PC-9 (cell line): Measurements from ENCODE around the gene ZDHHC11. TPM values are rescaled to one million over a fixed set of nuclear protein-coding genes. Genes with fewer than 3 reads are reported as not detected.

Experiments used
- BruUV-seq: library from RNA; stranded (reverse); fragments of 400-500 nt; replicated peaks from 2 replicates; lab custom pipeline; 2021; lab: Mats Ljungman, UMichigan
- CTCF ChIA-PET: fragments of 300-600 bp; sonication (Branson Sonifier 250); formaldehyde crosslinking; loops from one replicate; lab custom pipeline; 2022; ENCODE audit warnings: antibody characterized with exemption; lab: Charles Lee
- POLR2A ChIA-PET: fragments of 300-600 bp; sonication (Branson Sonifier 250); formaldehyde crosslinking; loops from one replicate; lab custom pipeline; 2022; ENCODE audit warnings: antibody characterized with exemption; ENCODE audit not compliant: unreplicated experiment; lab: Charles Lee
- DNase-seq, 2 experiments: peaks; one replicate each; pipeline versions ENCODE4 v3.0.0 to v3.0.0-alpha.2; 2015 to 2022; ENCODE audit warnings: mixed read lengths in 1 of 2
- H2AFZ ChIP-seq: fragments of 200-600 bp; sonication (generic); 2 replicates; pipeline ENCODE4 v1.8.1; 2017; ENCODE audit warnings: antibody characterized with exemption
- H3F3A ChIP-seq: fragments of 200-600 bp; sonication (generic); 2 replicates; pipeline ENCODE4 v1.8.1; 2017; ENCODE audit warnings: antibody characterized with exemption, mild to moderate bottlenecking, low read depth; ENCODE audit not compliant: insufficient read depth
- H3K27ac ChIP-seq: fragments of 200-600 bp; sonication (generic); 2 replicates; pipeline ENCODE4 v1.6.1; 2016; ENCODE audit warnings: mixed run types
- H3K27me3 ChIP-seq: fragments of 200-600 bp; sonication (generic); 2 replicates; pipeline ENCODE4 v1.6.1; 2016; ENCODE audit warnings: low read depth, mixed run types; ENCODE audit not compliant: insufficient read depth
- H3K36me3 ChIP-seq: fragments of 200-600 bp; sonication (generic); 2 replicates; pipeline ENCODE4 v1.6.1; 2016; ENCODE audit warnings: low read depth, mixed run types
- H3K4me1 ChIP-seq: fragments of 200-600 bp; sonication (generic); replicated peaks from 2 replicates; pipeline ENCODE4 v1.6.1; 2016; ENCODE audit warnings: mixed run types; ENCODE audit not compliant: insufficient read depth
- H3K4me2 ChIP-seq: fragments of 200-600 bp; sonication (generic); 2 replicates; pipeline ENCODE4 v1.6.1; 2017; ENCODE audit warnings: mixed run types
- H3K4me3 ChIP-seq: fragments of 200-600 bp; sonication (generic); 2 replicates; pipeline ENCODE4 v1.6.1; 2016; ENCODE audit warnings: mixed run types
- H3K79me2 ChIP-seq: fragments of 200-600 bp; sonication (generic); 2 replicates; pipeline ENCODE4 v1.6.1; 2017; ENCODE audit warnings: low read depth, mixed run types
- H3K9me2 ChIP-seq: fragments of 200-600 bp; sonication (generic); 2 replicates; pipeline ENCODE4 v1.8.1; 2017; ENCODE audit warnings: mild to moderate bottlenecking; ENCODE audit not compliant: insufficient read depth
- H3K9me3 ChIP-seq: fragments of 200-600 bp; sonication (generic); 2 replicates; pipeline ENCODE4 v1.8.1; 2016; ENCODE audit warnings: low read depth; ENCODE audit not compliant: insufficient read depth
- H4K20me1 ChIP-seq: fragments of 200-600 bp; sonication (generic); 2 replicates; pipeline ENCODE4 v1.8.1; 2017; ENCODE audit not compliant: insufficient read depth
- EZH2 ChIP-seq: fragments of 200-600 bp; sonication (generic); IDR thresholded peaks from 2 replicates; pipeline ENCODE4 v1.8.0; 2017; ENCODE audit warnings: antibody characterized with exemption, low read depth
- intact Hi-C: fragments of 100-400 bp; cut with micrococcal nuclease; formaldehyde crosslinking; loops from one replicate; pipeline ENCODE4 v1.10.0; 2022; ENCODE audit not compliant: unreplicated experiment
- total RNA-seq: library from RNA; stranded (reverse); gene quantifications from 2 replicates; pipeline ENCODE4 v1.2.3, GENCODE V29; 2021
- TF ChIP-seq, protein P1 (sequence below): fragments of 200-600 bp; sonication (generic); conservative IDR thresholded peaks from 2 replicates; pipeline ENCODE4 v1.6.1; 2017; ENCODE audit warnings: mixed run types, antibody characterized with exemption, mild to moderate bottlenecking, moderate library complexity

The ZDHHC11 gene
- total RNA-seq, 1 experiment from 2014 or later: 13.1 TPM

DNA sequence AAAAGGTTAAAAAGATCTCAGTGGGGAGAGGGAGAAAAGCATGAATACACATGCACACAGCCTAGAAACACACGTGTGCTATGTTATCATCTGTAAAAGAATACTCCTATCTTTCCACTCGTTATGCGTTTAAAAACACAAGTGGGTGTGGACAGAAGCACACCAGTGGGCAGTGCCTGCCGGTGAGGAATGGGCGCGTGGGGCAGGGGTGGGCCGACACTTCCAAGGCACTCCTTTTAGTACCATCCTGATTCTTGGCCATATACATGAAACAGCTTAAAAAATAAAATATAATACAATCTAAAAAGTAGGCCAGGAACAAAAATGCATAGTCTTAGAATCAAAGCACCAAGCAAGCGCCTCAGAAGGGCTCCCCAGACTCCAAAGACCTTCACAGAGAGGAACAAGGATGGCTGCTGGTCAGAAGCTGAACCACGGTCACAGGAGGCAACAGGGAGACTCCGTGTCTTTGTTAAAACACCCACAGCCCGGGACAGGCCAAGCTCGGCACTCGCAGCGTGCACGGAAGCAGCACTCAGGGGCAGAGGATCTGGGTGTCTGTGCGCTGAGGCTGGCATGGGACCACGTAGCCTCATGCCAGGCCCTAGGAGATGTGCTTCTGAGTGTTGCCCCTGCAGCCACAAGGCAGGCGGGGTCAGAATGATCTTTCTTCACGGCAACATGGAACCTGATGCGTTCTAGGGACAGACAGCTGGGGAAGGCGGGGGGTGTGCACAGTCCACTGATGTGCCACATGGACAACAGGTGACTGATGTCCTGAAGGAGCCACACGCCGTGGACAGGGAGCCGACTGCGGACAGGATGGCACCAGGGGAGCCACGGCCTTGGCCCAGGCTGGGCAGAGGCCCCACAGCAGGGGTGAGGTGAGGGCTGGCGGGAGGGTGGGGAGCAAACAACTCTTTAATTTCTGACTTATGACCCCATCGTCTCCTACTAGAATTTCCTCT lies 25.9 kb upstream of the ZDHHC11 start:
- TF ChIP-seq, protein P1, sequence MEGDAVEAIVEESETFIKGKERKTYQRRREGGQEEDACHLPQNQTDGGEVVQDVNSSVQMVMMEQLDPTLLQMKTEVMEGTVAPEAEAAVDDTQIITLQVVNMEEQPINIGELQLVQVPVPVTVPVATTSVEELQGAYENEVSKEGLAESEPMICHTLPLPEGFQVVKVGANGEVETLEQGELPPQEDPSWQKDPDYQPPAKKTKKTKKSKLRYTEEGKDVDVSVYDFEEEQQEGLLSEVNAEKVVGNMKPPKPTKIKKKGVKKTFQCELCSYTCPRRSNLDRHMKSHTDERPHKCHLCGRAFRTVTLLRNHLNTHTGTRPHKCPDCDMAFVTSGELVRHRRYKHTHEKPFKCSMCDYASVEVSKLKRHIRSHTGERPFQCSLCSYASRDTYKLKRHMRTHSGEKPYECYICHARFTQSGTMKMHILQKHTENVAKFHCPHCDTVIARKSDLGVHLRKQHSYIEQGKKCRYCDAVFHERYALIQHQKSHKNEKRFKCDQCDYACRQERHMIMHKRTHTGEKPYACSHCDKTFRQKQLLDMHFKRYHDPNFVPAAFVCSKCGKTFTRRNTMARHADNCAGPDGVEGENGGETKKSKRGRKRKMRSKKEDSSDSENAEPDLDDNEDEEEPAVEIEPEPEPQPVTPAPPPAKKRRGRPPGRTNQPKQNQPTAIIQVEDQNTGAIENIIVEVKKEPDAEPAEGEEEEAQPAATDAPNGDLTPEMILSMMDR: no peak
- TF ChIP-seq EZH2: no peak
- BruUV-seq: no TSS peak

DNA sequence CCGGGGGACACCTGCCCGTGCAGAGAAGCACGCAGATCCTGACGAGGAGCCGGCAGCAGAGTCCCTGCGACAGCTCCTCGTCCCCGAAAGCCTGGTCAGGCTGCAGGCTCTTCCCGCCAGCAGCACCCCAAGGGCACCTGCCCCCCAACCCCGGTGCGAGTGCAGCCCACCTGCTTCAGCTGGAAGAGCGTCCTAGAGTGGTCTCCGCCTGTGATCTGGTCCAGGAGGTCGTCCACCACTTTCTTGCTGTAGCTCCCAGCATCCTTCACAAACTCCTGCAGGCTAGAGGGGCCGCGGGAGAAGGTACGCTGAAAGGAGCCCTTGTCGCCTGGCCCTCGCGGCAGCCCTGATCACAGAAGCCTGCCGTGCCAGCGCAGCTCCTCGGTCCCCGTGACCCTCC lies 25.1 kb upstream of the ZDHHC11 start:
- BruUV-seq: no TSS peak
- Histone ChIP-seq H2AFZ (no peak overlapping the region), H3K36me3 (peaks cover 32% of the 10 kb centered on the region), H3K9me2 (no peaks in the 10 kb centered on the region), H3K4me3 (no peak overlapping the region), H3F3A (no peaks in the 10 kb centered on the region), H4K20me1 (peaks cover 19% of the 10 kb centered on the region), H3K9me3 (no peaks in the 10 kb centered on the region), H3K4me1 (no peaks in the 10 kb centered on the region), H3K27me3 (no peaks in the 10 kb centered on the region), H3K79me2 (no peaks in the 10 kb centered on the region), H3K27ac (no peak overlapping the region), H3K4me2 (no peak overlapping the region)
- intact Hi-C loops: no loop called here
- TF ChIP-seq EZH2: no peak
- CTCF ChIA-PET: no interaction called here
- no peak for DNase-seq
- POLR2A ChIA-PET: no interaction called here

More for the DNA sequence above, 25.9 kb upstream of the ZDHHC11 start:
- ChIA-PET POLR2A (no interaction called here), CTCF (no interaction called here)
- no peaks in the 10 kb centered on the region for H3K27me3 ChIP-seq
- H3K4me3 ChIP-seq: no peak overlapping the region
- no peaks in the 10 kb centered on the region for H3K9me3 ChIP-seq
- 0 out of 2 replicates have a peak, but pooled peaks cover 1% of the 10 kb centered on the region for H3K79me2 ChIP-seq
- peaks cover 27% of the 10 kb centered on the region for H4K20me1 ChIP-seq
- intact Hi-C loops: no loop called here
- no peaks in the 10 kb centered on the region for H3K9me2 ChIP-seq
- H3K36me3 ChIP-seq: peaks cover 36% of the 10 kb centered on the region
- no peaks in the 10 kb centered on the region for H3F3A ChIP-seq
- H3K4me1 ChIP-seq: no peaks in the 10 kb centered on the region
- no peak overlapping the region for H2AFZ ChIP-seq
- no peak overlapping the region for H3K27ac ChIP-seq
- no peak for DNase-seq
- H3K4me2 ChIP-seq: no peak overlapping the region

DNA sequence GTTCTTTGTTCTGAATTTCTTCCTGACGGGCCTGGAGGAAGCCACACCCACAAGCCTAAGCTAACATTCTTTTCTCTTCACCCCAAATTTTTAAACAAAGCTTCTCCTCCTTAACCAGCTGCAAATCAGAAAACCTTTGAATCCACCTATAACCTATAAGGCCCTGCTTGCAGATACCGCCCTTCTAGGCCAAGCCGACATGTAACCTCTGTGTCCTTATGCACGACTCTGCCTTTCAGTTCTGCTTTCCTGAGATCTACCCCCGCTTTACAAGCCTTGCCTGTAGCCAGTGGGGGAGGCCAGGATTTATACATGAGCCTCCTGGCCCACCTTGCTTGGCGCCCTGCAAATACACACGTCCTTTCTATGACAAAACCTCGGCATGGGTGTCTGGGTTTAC lies 22.5 kb upstream of the ZDHHC11 start:
- Histone ChIP-seq H3K36me3 (peaks cover 51% of the 10 kb centered on the region), H3K27me3 (no peaks in the 10 kb centered on the region), H3F3A (no peaks in the 10 kb centered on the region), H3K4me2 (no peak overlapping the region), H3K9me3 (no peaks in the 10 kb centered on the region), H3K79me2 (no peaks in the 10 kb centered on the region), H4K20me1 (peaks cover 15% of the 10 kb centered on the region), H3K27ac (no peak overlapping the region), H3K4me1 (no peaks in the 10 kb centered on the region), H3K4me3 (no peak overlapping the region), H2AFZ (no peak overlapping the region), H3K9me2 (no peaks in the 10 kb centered on the region)
- ChIA-PET CTCF (no interaction called here), POLR2A (no interaction called here)
- no peak for DNase-seq
- BruUV-seq: no TSS peak
- no peak for TF ChIP-seq EZH2
- TF ChIP-seq, protein P1: no peak
- intact Hi-C loops: no loop called here
